ENCODE measurements around the gene SCD5. TPM values are rescaled to one million over a fixed set of nuclear protein-coding genes. Genes with fewer than 3 reads are reported as not detected.

The SCD5 gene
- total and polyA plus RNA-seq, 3 donors from 2014 or later, result 76.4 to 161 (median 149) TPM

DNA sequence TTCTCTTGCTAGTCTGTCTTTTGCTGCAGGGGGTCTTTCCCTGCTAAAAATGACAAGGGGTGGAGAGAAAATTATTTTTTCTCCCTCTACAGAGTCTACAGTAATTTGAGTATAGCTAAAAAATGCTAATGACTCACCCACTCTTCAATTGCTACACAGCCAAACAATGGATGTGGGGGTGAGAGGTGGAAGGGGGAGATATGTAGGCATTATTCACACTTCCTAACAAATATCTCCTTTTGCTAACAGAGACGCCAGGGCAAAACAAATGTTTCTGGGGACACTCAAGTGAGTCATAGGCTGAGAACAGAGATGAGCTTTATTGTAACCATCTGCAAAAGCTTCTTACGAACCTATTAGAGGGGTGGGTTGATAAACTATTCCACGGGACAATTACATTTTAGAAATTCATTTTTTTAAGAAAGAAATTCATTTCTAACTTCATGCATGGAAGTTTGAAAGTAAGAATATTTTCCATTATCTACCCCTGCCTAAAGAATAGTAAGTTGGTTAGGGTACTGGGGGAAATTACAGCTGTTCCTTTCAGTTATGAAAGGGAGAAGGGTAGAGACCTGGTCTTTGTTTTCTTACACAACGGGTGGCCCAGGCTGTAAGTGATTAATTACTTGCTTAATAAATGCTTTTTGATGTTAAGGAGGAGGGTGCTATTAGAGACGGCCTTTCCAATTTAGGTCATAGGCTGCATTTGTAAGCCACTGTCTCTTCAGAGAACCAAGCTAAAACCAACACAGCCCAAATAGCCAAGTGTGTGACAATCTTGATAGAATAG, 12.8 kb downstream of the SCD5 start:
- Histone ChIP-seq H3K9me3 (no peaks in the 10 kb centered on the region), H3K27me3 (no peaks in the 10 kb centered on the region), H3K4me3 (no peak overlapping the region), H3K36me3 (ENCODE audit: low read depth, missing control alignments) (no peaks in the 10 kb centered on the region), H3K27ac (peak overlapping the region in 1 of 2 donors; percentile 9), H3K4me1 (peaks cover 36% of the 10 kb centered on the region)
- TF ChIP-seq, protein P1, sequence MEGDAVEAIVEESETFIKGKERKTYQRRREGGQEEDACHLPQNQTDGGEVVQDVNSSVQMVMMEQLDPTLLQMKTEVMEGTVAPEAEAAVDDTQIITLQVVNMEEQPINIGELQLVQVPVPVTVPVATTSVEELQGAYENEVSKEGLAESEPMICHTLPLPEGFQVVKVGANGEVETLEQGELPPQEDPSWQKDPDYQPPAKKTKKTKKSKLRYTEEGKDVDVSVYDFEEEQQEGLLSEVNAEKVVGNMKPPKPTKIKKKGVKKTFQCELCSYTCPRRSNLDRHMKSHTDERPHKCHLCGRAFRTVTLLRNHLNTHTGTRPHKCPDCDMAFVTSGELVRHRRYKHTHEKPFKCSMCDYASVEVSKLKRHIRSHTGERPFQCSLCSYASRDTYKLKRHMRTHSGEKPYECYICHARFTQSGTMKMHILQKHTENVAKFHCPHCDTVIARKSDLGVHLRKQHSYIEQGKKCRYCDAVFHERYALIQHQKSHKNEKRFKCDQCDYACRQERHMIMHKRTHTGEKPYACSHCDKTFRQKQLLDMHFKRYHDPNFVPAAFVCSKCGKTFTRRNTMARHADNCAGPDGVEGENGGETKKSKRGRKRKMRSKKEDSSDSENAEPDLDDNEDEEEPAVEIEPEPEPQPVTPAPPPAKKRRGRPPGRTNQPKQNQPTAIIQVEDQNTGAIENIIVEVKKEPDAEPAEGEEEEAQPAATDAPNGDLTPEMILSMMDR (IDR thresholded peaks at IDR 0.05), result no peak
- TF ChIP-seq POLR2A (IDR thresholded peaks at IDR 0.05), result no peak
- 42 to 52% methylated on average over 5 of the region's 5 CpGs for WGBS, 2 donors
- DNase-seq, result no peak
- intact Hi-C loops (cut with DNase I; ENCODE audit: low total_unique reads), result no loop called here

DNA sequence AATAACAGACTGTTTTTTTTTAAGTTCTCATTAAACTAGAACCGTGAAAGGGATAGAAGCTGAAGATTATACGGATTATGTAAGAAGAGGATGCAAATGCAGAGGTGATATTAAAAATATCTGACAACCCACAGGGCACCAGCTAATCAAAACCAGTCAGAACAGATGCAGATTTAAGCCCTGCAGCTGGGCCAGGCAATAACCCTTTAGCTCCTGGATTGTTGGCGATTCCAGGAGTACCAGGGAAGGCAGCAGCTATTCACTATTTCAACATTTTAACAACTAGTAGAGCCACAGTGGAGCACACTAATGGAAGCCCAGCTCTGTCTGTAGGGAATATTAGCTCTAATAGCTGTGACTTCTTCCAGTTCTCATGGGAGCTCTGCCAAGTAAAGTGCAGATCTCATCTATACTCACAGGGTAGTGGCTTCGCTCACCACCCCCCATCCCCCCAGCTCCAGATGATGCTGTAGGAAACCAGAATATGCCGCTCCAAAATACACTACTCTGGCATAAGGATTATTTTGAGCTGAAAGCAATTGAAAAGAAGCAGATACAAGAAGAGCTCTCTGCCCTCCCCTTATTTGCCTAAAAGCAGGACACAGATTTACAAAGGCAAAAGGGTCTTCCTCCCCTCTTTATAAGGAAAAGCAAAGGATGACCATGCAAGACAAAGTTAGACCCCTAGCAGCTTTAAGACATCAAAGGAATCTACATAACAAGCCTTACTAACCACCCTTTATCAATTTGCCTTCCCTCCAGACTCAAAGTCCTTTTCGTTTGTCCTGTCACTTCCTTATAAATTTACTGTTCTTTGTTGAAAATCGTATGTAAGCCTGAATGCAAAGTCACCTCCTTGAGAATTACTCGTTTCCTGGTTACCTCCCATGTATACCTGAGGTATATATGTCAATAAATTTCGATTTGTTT, 13.7 kb downstream of the SCD5 start:
- no peak for TF ChIP-seq POLR2A (IDR thresholded peaks at IDR 0.05)
- TF ChIP-seq, protein P1 (IDR thresholded peaks at IDR 0.05), result no peak
- no peak for DNase-seq
- WGBS, 2 donors, result 56 to 57% methylated on average over 9 of the region's 9 CpGs
- intact Hi-C loops (cut with DNase I; ENCODE audit: low total_unique reads), result no loop called here
- H3K27ac ChIP-seq, result peak overlapping the region in 1 of 2 donors; percentile 9
- H3K36me3 ChIP-seq (ENCODE audit: low read depth, missing control alignments), result no peaks in the 10 kb centered on the region
- H3K27me3 ChIP-seq, result no peaks in the 10 kb centered on the region
- H3K4me3 ChIP-seq, result no peak overlapping the region
- peaks cover 40% of the 10 kb centered on the region for H3K4me1 ChIP-seq
- no peaks in the 10 kb centered on the region for H3K9me3 ChIP-seq

DNA sequence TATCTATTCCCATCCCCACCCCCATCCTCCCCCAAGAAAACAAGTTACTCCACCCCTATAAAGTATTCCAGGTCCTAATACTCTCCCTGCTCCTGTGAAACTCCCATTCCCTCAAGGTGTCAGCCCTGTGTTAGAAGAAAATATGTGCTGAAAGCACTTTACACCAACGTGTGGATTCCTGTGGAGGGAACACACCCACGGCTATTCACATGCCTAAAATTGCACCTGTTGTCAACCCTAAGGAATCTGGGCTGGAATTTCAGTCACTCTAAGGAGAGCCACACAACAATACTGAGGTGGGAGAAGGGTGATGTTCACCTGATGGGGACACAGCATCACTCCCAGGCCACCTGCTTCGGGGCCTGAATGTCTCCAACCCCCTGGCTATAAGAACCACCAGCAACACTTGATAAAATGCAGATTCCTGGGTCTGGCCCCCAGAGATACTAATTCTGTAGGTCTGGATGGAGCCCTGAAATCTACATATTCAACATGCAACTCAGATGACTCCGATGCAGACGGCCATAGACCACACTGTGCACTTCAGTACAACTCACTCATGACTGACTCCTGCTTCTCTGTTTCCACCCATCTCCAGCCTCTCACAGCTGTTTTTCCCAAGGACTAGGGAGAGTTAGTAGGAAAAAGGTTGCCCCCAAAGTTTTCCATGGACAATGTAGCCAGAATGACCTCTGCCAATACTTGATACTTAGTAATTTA, 15.8 kb downstream of the SCD5 start:
- H3K4me3 ChIP-seq, result no peak overlapping the region
- WGBS, 2 donors, result 58 to 77% methylated on average over 5 of the region's 5 CpGs
- TF ChIP-seq, protein P1 (IDR thresholded peaks at IDR 0.05), result no peak
- no peak for TF ChIP-seq POLR2A (IDR thresholded peaks at IDR 0.05)
- H3K36me3 ChIP-seq (ENCODE audit: low read depth, missing control alignments), result no peaks in the 10 kb centered on the region
- no peaks in the 10 kb centered on the region for H3K27me3 ChIP-seq
- intact Hi-C loops (cut with DNase I; ENCODE audit: low total_unique reads), result no loop called here
- H3K4me1 ChIP-seq, result peaks cover 29% of the 10 kb centered on the region
- H3K9me3 ChIP-seq, result no peaks in the 10 kb centered on the region
- no peak overlapping the region for H3K27ac ChIP-seq
- no peak for DNase-seq

DNA sequence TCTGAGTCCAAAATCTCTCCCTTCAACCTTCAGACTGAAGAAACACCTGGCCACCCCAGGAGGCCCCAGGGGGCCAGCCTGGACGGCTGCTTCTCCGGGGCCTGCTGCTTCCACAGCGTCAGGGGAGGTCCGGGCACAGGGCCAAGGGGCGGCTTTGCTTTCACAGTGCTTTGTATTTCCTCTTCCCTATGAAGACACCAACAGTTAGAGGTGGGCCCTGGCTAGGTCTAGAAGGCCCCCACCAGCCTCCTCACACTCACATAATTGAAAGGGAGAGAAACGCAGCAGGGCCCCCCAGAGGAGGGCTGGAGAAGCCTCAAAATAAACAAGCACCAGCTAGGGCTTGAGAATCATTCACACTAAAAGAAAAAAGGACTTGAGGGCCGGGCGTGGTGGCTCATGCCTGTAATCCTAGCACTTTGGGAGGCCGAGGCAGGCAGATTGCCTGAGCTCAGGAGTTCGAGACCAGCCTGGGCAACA, 17.8 kb downstream of the SCD5 start:
- no peaks in the 10 kb centered on the region for H3K27me3 ChIP-seq
- 27 to 47% methylated on average over 10 of the region's 10 CpGs for WGBS, 2 donors
- peaks cover 33% of the 10 kb centered on the region for H3K4me1 ChIP-seq
- H3K27ac ChIP-seq, result peak overlapping the region in 1 of 2 donors; percentile 80
- H3K9me3 ChIP-seq, result no peaks in the 10 kb centered on the region
- H3K4me3 ChIP-seq, result no peak overlapping the region
- DNase-seq, result peak; percentile 91
- H3K36me3 ChIP-seq (ENCODE audit: low read depth, missing control alignments), result no peaks in the 10 kb centered on the region
- no peak for TF ChIP-seq POLR2A (IDR thresholded peaks at IDR 0.05)
- intact Hi-C loops (cut with DNase I; ENCODE audit: low total_unique reads), result no loop called here
